NB4 (cell line): Measurements from ENCODE around the gene CACNA1D.

Source experiments
- MAX ChIP-seq: IDR thresholded peaks from 2 replicates; pipeline ENCODE4 v1.6.1; 2011; ENCODE audit warnings: low read depth, low read length
- POLR2A ChIP-seq: IDR thresholded peaks from 2 replicates; pipeline ENCODE4 v1.6.1; 2011; ENCODE audit warnings: mild to moderate bottlenecking; ENCODE audit not compliant: insufficient read length; ENCODE audit errors: extremely low read depth
- TF ChIP-seq, protein P1 (sequence below): IDR thresholded peaks from one replicate; pipeline ENCODE4 v1.5.1; 2012; ENCODE audit warnings: low read depth, low read length

DNA sequence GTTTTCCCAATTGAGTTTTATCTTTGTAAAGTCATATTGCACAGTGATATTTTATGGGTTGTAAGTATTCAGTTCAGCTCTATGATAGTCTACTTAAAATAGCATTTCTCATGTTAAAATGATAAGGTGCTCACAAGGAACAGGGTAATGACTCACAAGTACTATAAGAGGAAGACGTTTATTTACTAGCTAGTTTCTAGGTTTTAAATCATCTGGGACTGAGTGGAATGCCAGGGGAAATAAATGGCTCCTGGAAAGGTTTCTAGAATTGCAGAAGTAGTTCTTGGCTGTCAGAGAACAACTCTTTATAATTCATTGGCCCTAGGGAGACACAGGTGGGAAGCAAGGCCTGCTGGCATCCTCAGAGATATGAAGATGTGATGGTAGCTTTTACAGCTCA is 239.0 kb downstream of the CACNA1D start:
- TF ChIP-seq, protein P1, sequence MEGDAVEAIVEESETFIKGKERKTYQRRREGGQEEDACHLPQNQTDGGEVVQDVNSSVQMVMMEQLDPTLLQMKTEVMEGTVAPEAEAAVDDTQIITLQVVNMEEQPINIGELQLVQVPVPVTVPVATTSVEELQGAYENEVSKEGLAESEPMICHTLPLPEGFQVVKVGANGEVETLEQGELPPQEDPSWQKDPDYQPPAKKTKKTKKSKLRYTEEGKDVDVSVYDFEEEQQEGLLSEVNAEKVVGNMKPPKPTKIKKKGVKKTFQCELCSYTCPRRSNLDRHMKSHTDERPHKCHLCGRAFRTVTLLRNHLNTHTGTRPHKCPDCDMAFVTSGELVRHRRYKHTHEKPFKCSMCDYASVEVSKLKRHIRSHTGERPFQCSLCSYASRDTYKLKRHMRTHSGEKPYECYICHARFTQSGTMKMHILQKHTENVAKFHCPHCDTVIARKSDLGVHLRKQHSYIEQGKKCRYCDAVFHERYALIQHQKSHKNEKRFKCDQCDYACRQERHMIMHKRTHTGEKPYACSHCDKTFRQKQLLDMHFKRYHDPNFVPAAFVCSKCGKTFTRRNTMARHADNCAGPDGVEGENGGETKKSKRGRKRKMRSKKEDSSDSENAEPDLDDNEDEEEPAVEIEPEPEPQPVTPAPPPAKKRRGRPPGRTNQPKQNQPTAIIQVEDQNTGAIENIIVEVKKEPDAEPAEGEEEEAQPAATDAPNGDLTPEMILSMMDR: no peak
- TF ChIP-seq POLR2A: no peak
- no peak for TF ChIP-seq MAX
